ENCODE measurements around the gene RIOK3. TPM values are rescaled to one million over a fixed set of nuclear protein-coding genes. Genes with fewer than 3 reads are reported as not detected.
"Not testable (repeated sequence)": the region's sequence is repeated elsewhere in the genome, so short reads cannot be mapped to it uniquely, and the experiment has no call there.

Gene RIOK3
- total RNA-seq, 2 donors from 2014 or later = 103 to 142 TPM

DNA sequence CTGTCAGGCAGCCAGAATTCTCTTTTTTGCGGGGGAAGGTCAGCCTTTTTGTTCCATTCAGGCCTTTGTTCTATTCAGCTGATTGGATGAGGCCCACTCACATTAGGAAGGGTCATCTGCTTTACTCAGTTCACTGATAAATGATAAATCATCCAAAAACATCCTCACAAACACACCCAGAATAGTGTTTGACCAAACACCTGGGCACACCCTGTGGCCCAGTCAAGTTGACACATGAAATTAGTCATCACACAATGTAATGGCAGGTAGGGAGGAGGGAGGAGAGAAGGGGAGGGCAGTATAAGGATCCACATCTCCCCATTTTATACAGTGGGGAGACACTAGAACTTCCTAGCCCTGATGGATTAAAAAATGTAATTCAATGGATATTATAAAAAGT is 41.9 kb downstream of the RIOK3 start:
- Mint-ChIP-seq H3K4me1 (peaks cover 7% of the 10 kb centered on the region), H3K4me3 (no peak overlapping the region), H3K36me3 (ENCODE audit: low read depth) (no peaks in the 10 kb centered on the region), H3K27ac (no peak overlapping the region), H3K27me3 (no peaks in the 10 kb centered on the region)
- DNase-seq (no peak), ATAC-seq (no peak)
- no peaks in the 10 kb centered on the region for H3K9me3 ChIP-seq (ENCODE audit: control insufficient read depth, low read length, poor library complexity, severe bottlenecking)

DNA sequence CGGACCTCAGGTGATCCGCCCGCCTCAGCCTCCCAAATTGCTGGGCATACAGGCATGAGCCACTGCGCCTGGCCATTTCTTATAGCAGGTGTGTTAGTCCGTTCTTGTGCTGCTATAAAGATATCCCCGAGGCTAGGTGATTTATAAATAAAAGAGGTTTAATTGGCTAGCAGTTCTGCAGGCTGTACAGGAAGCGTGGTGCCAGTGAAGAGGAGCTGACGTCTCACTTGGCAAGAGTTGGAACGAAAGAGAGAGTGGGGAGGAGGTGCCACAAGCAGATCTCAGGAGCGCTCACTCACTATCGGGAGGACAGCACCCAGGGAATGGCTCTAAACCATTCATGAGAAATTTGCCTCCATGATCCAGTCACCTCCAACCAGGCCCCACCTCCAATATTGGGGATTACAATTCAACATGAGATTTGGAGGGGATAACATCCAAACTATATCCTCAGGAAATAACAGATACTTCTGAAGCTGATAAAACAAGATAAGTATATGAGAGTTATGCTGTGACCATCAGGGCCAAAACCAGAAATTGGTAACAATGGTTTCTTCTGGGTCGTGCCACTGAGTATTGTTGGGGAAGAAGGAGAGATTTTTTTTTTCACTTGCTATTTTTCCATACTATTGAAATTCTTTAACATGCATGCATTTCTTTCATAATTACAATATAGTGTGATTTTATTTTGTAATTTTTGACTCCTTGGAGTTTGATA is 42.8 kb downstream of the RIOK3 start:
- H3K27me3 Mint-ChIP-seq = no peaks in the 10 kb centered on the region
- peaks cover 2% of the 10 kb centered on the region for H3K36me3 Mint-ChIP-seq (ENCODE audit: low read depth)
- H3K27ac Mint-ChIP-seq = no peak overlapping the region
- peaks cover 7% of the 10 kb centered on the region for H3K4me1 Mint-ChIP-seq
- H3K9me3 ChIP-seq (ENCODE audit: control insufficient read depth, low read length, poor library complexity, severe bottlenecking) = no peaks in the 10 kb centered on the region
- no peak for ATAC-seq
- no peak for DNase-seq
- peak overlapping the region; percentile 31 for H3K4me3 Mint-ChIP-seq

DNA sequence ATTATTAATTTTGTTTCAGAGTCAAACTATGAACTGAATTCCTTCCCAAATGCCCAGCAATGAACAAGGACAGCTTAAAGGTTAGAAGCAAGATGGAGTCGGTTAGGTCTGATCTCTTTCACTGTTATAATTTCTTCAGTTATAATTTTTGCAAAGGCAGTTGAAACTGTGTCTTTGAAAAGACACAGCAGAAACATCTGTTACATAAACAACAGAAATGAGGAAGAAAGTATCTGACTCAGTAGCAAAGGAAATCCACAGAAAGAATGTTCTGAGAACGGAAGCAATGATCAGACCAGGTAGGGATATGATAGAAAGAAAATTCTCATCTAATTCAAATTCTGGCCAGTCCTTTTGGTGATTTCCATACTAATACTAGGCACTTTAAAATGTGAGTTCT is 45.0 kb downstream of the RIOK3 start:
- Mint-ChIP-seq H3K4me1 (peaks cover 12% of the 10 kb centered on the region), H3K36me3 (ENCODE audit: low read depth) (peaks cover 3% of the 10 kb centered on the region), H3K27ac (no peak overlapping the region), H3K27me3 (no peaks in the 10 kb centered on the region), H3K4me3 (no peak overlapping the region)
- DNase-seq = no peak
- ATAC-seq = no peak
- H3K9me3 ChIP-seq (ENCODE audit: control insufficient read depth, low read length, poor library complexity, severe bottlenecking) = no peaks in the 10 kb centered on the region

DNA sequence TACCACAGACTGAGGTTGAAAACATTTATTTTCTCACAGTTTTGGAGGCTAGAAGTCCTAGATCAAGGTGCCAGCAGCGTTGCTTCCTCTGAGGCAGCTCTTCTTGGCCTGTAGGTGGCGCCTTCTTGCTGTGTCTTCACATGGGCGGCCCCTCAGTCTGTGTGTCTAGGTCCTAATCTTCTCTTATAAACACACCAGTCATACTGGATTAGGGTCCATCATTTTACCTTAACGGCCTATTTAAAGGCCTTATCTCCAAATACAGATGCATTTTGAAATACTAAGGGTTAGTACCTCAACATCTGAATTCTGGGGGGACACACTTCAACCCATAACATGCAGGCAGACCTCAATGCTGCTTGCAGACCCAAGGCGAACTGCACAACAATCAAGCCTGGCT is 45.8 kb downstream of the RIOK3 start:
- no peaks in the 10 kb centered on the region for H3K9me3 ChIP-seq (ENCODE audit: control insufficient read depth, low read length, poor library complexity, severe bottlenecking)
- ATAC-seq (peak; percentile 39), DNase-seq (peak; percentile 39 to 59 (median 46))
- H3K4me3 Mint-ChIP-seq = no peak overlapping the region
- H3K27me3 Mint-ChIP-seq = no peaks in the 10 kb centered on the region
- H3K27ac Mint-ChIP-seq = no peak overlapping the region
- peaks cover 5% of the 10 kb centered on the region for H3K36me3 Mint-ChIP-seq (ENCODE audit: low read depth)
- peaks cover 13% of the 10 kb centered on the region for H3K4me1 Mint-ChIP-seq

DNA sequence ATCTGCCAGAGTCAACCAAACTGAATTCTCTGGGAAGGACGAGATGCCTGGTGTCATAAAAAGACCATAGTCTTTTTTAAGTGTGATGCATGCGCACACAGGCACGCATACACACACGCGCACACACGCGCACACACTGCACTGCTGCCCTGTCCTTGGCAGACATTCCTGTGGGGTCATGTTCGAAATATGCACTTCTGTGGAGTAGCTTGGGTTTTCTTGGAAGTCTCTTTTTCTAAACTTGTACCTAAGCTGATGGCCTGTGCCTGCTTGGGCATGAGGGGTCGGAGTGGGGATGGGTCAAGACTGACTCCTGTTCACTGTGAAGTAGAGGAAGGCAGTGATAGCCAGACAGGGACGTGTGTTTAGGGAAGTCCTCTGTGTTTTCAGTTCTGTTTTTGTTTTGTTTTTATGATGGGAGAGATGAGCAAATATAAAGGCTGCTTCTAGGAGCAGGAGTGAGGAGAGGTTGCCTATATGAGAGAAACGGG is 46.2 kb downstream of the RIOK3 start:
- no peaks in the 10 kb centered on the region for H3K9me3 ChIP-seq (ENCODE audit: control insufficient read depth, low read length, poor library complexity, severe bottlenecking)
- DNase-seq (no peak), ATAC-seq (no peak)
- Mint-ChIP-seq H3K4me1 (peaks cover 18% of the 10 kb centered on the region), H3K27me3 (no peaks in the 10 kb centered on the region), H3K27ac (no peak overlapping the region), H3K36me3 (ENCODE audit: low read depth) (peaks cover 6% of the 10 kb centered on the region), H3K4me3 (no peak overlapping the region)

DNA sequence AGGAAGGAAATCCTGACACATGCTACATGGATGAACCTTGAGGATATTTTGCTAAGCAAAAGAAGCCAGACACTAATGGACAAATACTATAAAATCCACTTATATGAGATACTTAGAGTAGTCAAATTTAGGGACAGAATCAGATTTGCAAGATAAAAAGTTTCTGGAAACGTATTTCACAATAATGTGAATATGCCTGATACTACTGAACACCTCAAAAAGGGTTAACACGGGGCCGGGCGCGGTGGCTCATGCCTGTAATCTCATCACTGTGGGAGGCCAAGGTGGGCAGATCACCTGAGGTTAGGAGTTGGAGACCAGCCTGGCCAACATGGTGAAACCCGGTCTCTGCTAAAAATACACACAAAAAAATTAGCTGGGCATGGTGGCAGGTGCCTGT is 48.5 kb downstream of the RIOK3 start:
- Mint-ChIP-seq H3K36me3 (ENCODE audit: low read depth) (peaks cover 8% of the 10 kb centered on the region), H3K27me3 (no peaks in the 10 kb centered on the region), H3K27ac (peak overlapping the region; percentile 90), H3K4me1 (peaks cover 31% of the 10 kb centered on the region), H3K4me3 (peak overlapping the region; percentile 86)
- DNase-seq (no peak), ATAC-seq (no peak)
- H3K9me3 ChIP-seq (ENCODE audit: control insufficient read depth, low read length, poor library complexity, severe bottlenecking) = no peaks in the 10 kb centered on the region

DNA sequence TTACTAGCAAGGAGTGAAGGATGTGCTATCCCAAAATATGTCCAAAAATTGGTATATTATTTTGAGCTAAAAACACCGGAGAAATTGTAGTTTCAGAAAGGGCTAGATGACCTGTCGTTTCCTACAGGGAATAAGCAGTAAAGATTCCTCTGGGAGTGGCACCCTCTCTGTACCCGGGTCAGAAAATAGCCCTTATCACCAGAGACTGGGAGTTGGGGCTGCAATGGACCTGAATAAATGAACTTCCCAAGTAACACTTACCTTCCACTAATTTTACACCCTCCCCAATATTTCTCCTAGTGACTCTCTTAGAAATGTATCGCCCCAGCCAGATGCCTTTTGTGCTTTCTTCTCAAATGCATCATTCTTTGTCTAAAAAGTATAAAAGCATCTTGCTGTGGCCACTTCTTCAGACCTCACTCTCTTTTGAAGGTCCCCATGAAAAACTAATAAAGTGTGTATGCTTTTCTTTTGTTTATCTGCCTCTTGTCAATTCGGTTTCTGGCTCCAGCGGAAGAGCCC is 49.5 kb downstream of the RIOK3 start:
- ATAC-seq (no peak), DNase-seq (no peak)
- peaks cover 8% of the 10 kb centered on the region for H3K36me3 Mint-ChIP-seq (ENCODE audit: low read depth)
- peaks cover 38% of the 10 kb centered on the region for H3K4me1 Mint-ChIP-seq
- H3K27ac Mint-ChIP-seq = peak overlapping the region; percentile 90
- peak overlapping the region; percentile 86 for H3K4me3 Mint-ChIP-seq
- H3K9me3 ChIP-seq (ENCODE audit: control insufficient read depth, low read length, poor library complexity, severe bottlenecking) = no peaks in the 10 kb centered on the region
- H3K27me3 Mint-ChIP-seq = no peaks in the 10 kb centered on the region

DNA sequence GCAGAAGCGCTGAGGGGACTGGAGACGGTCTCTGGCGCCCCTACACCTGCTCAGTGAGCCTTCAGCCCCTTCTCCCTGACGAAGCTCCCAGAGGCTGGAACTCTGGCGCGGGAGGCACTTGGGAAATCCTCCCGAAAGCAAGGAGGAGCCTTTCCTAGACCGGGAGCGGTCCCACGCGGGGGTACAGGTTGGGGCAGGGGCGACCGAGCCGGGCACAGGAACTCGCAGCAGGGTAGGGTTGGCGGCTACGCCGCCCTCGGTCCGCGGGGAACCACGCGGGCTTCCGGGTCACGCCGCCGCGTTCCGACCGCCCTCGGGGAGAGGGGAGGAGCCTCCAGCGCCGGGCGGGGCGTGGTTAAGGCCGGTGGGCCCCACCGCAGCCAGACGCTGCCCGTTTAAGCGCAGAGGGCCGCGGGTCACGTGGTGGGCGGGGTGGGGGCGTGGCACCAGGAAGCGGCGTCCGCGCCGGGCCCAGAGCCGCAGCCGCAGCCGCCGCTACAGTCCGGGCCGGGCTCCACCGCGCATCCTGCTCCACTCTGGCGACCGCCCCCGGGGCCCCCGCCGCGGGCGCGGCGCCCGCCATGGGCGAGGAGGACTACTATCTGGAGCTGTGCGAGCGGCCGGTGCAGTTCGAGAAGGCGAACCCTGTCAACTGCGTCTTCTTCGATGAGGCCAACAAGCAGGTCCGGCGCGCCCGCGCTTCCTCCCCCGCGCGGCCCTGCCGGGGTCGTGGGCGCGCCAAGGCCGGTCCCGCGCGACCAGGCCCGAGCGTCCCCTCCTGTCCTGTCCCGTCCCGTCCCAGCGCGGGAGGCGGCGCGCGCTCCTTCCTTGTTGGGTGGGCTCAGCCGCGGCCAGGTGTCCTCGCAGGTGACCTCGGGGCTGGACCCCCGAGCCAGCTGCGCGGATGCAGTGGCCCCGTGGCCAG is 50.2 kb downstream of the RIOK3 start, which contains the start of gene RMC1:
Gene RMC1, plus strand, starts transcription at position 474 of the 925 bp plus-strand sequence. Its CDS starts 108 bp downstream, at position 582.
- peak; percentile 96 to 97 (median 97) for DNase-seq
- H3K9me3 ChIP-seq (ENCODE audit: control insufficient read depth, low read length, poor library complexity, severe bottlenecking) = no peaks in the 10 kb centered on the region
- peak; percentile 93 for ATAC-seq
- Mint-ChIP-seq H3K4me3 (peak within 1 kb of the TSS; percentile 98), H3K36me3 (ENCODE audit: low read depth) (peaks cover 8% of the 10 kb centered on the region), H3K27me3 (no peaks in the 10 kb centered on the region), H3K4me1 (peaks cover 40% of the 10 kb centered on the region), H3K27ac (peak within 1 kb of the TSS; percentile 99)

DNA sequence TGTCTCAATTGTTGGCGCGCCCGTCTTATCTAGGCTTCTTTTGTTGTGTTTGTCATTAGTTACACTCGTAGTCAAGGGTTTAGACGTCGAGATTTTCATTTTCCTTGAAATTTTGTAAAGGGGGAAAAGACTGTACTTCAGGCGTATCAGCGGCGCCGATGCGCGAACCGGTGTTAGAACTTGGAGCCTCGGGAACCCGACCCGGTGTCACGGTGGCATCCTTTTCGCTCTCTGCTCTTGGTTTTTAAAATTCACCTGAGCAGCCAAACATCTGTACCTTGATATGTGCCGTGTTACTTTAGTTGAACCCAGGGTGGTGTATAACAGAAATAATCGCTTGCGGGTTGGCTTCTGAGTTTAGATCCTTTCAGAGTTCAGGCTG is 50.9 kb downstream of the RIOK3 start:
- Mint-ChIP-seq H3K4me1 (peaks cover 36% of the 10 kb centered on the region), H3K36me3 (ENCODE audit: low read depth) (peaks cover 8% of the 10 kb centered on the region), H3K27ac (peak overlapping the region; percentile 99), H3K4me3 (peak overlapping the region; percentile 98), H3K27me3 (no peaks in the 10 kb centered on the region)
- no peak for DNase-seq
- no peak for ATAC-seq
- no peaks in the 10 kb centered on the region for H3K9me3 ChIP-seq (ENCODE audit: control insufficient read depth, low read length, poor library complexity, severe bottlenecking)

DNA sequence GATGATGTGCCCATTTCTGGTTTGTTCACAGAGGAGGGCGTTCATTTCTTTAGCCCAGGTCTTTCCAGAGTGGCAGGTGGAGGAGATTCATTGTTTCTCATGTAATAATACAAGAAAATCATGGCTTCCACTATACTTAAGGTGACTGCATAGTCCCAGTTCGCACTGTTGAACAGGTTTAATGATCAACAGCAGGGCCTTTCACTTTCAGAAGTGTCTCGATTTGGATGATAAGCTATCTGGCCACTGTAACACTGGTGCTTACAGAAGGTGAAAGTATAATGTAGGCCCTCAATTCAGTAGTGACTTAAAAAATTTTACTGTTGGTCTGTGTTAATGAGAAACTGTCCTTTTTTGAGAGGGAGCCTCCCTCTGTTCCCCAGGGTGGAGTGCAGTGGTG is 51.6 kb downstream of the RIOK3 start:
- peaks cover 8% of the 10 kb centered on the region for H3K36me3 Mint-ChIP-seq (ENCODE audit: low read depth)
- H3K4me1 Mint-ChIP-seq = peaks cover 32% of the 10 kb centered on the region
- H3K27ac Mint-ChIP-seq = peak overlapping the region; percentile 99
- no peak for ATAC-seq
- H3K27me3 Mint-ChIP-seq = no peaks in the 10 kb centered on the region
- peak overlapping the region; percentile 98 for H3K4me3 Mint-ChIP-seq
- H3K9me3 ChIP-seq (ENCODE audit: control insufficient read depth, low read length, poor library complexity, severe bottlenecking) = no peaks in the 10 kb centered on the region
- DNase-seq = no peak

DNA sequence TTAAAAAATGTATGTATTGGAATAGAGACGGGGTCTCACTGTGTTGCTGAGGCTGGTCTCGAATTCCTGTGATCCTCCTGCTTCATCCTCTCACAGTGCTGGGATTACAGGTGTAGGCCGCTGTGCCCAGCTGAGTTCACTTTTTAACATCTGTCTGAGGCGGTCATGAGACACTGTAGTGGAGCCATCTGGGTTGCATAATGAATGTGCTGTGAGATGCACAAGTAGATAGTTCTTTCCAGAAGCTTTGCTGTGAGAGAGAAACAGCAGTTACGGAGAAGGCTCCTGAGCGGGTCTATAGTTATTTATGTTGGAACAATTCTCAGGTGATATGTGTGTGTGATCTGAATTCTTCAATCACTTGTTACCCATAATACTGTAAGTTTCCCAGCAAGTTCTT is 53.3 kb downstream of the RIOK3 start:
- Mint-ChIP-seq H3K4me1 (peaks cover 32% of the 10 kb centered on the region), H3K27me3 (no peaks in the 10 kb centered on the region), H3K36me3 (ENCODE audit: low read depth) (peaks cover 4% of the 10 kb centered on the region), H3K4me3 (no peak overlapping the region), H3K27ac (no peak overlapping the region)
- no peaks in the 10 kb centered on the region for H3K9me3 ChIP-seq (ENCODE audit: control insufficient read depth, low read length, poor library complexity, severe bottlenecking)
- ATAC-seq (no peak), DNase-seq (no peak)

DNA sequence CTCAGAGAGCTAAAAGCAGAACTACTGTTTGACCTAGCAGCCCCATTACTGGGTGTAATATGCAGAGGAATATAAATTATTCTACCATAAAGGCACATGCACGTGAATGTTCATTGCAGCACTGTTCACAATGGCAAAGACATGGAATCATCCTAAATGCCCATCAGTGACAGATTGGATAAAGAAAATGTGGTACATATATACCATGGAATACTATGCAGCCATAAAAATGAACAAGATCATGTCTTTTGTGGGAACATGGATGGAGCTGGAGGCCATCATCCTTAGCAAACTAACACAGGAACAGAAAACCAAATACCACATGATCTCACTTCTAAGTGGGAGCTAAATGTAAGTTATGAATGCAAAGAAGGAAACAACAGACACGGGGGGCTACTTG is 57.8 kb downstream of the RIOK3 start:
- H3K9me3 ChIP-seq (ENCODE audit: control insufficient read depth, low read length, poor library complexity, severe bottlenecking); H3K27me3 Mint-ChIP-seq; H3K36me3 Mint-ChIP-seq (ENCODE audit: low read depth); ATAC-seq; H3K4me3 Mint-ChIP-seq; DNase-seq: not testable (repeated sequence)
- Mint-ChIP-seq H3K27ac (peak overlapping the region; percentile 80), H3K4me1 (peaks cover 20% of the 10 kb centered on the region)

DNA sequence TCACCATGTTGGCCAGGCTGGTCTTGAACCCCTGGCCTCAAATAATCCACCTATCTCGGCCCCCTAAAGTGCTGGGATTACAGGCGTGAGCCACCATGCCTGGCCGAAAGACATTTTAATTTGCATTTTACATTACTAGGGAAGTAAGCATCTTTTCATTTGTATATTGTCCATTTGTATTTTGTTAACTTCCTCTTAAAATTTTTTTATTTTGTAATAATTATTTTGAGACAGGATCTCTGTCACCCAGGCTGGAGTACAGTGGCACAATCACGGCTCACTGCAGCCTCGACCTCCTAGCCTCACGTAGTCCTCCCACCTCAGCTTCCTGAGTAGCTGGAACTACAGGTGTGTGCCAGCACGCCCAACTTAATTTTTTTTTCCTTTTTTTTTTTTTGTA is 59.1 kb downstream of the RIOK3 start:
- Mint-ChIP-seq H3K4me1 (peaks cover 15% of the 10 kb centered on the region), H3K4me3 (peak overlapping the region; percentile 55), H3K27ac (peak overlapping the region; percentile 80)
- not testable (repeated sequence) for H3K9me3 ChIP-seq (ENCODE audit: control insufficient read depth, low read length, poor library complexity, severe bottlenecking); ATAC-seq; H3K36me3 Mint-ChIP-seq (ENCODE audit: low read depth); DNase-seq; H3K27me3 Mint-ChIP-seq
